Stimulated activated effector memory CD8-positive, alpha-beta T cell treated with anti-CD3 and anti-CD28 coated beads, Interleukin-12 subunit alpha, Interleukin-12 subunit beta, amount 100 ng/mL, for 72 hours (primary cell): Measurements from ENCODE around the gene CPNE7.
A peak's percentile ranks its signal among the peaks of the same experiment; 100 is the strongest.
"Not testable (repeated sequence)": the region's sequence is repeated elsewhere in the genome, so short reads cannot be mapped to it uniquely, and the experiment has no call there.

Experiments used
- ATAC-seq: fragments of 150-1000 bp; cut with Tn5 transposase; 2 replicates; pipeline ENCODE4 v1.10.0; 2021
- DNase-seq, 2 donors: peaks; one replicate each; pipeline ENCODE4 v3.0.0; 2021 to 2022; ENCODE audit warnings: low spot score in 2 of 2
- H3K27ac Mint-ChIP-seq: one replicate; pipeline ENCODE4 v1.8.0; 2022; ENCODE audit warnings: mild to moderate bottlenecking, mixed read lengths
- H3K36me3 Mint-ChIP-seq: one replicate; pipeline ENCODE4 v1.8.0; 2022; ENCODE audit warnings: mild to moderate bottlenecking, mixed read lengths
- H3K4me1 Mint-ChIP-seq: one replicate; pipeline ENCODE4 v1.8.0; 2022; ENCODE audit warnings: mixed read lengths
- H3K4me3 Mint-ChIP-seq: one replicate; pipeline ENCODE4 v1.8.0; 2022; ENCODE audit warnings: mild to moderate bottlenecking, mixed read lengths
- H3K9me3 Mint-ChIP-seq: one replicate; pipeline ENCODE4 v1.8.0; 2022; ENCODE audit warnings: mixed read lengths

The CPNE7 gene

GRCh38 chr16:89570342-89570923, 5.1 kb upstream of the CPNE7 start:
- ATAC-seq (no peak), DNase-seq (no peak)
- Mint-ChIP-seq H3K27ac (peak overlapping the region; percentile 37), H3K4me1 (peaks cover 20% of the 10 kb centered on the region), H3K4me3 (no peak overlapping the region), H3K36me3 (peaks cover 8% of the 10 kb centered on the region), H3K9me3 (no peaks in the 10 kb centered on the region)

- H3K27ac Mint-ChIP-seq: not testable (repeated sequence)
Measured at GRCh38 chr16:89570983-89571598, 4.5 kb upstream of the CPNE7 start.

GRCh38 chr16:89571636-89572035, 3.9 kb upstream of the CPNE7 start:
- H3K9me3 Mint-ChIP-seq: no peaks in the 10 kb centered on the region
- H3K4me3 Mint-ChIP-seq: no peak overlapping the region
- ATAC-seq: no peak
- H3K4me1 Mint-ChIP-seq: peaks cover 8% of the 10 kb centered on the region
- no peaks in the 10 kb centered on the region for H3K36me3 Mint-ChIP-seq
- peak overlapping the region; percentile 40 for H3K27ac Mint-ChIP-seq
- no peak for DNase-seq

More at GRCh38 chr16:89570983-89571598, 4.5 kb upstream of the CPNE7 start:
- H3K4me1 Mint-ChIP-seq: peaks cover 13% of the 10 kb centered on the region
- not testable (repeated sequence) for DNase-seq, H3K9me3 Mint-ChIP-seq, ATAC-seq, H3K4me3 Mint-ChIP-seq, H3K36me3 Mint-ChIP-seq

GRCh38 chr16:89572073-89572484, 3.5 kb upstream of the CPNE7 start:
- no peaks in the 10 kb centered on the region for H3K36me3 Mint-ChIP-seq
- H3K27ac Mint-ChIP-seq: peak overlapping the region; percentile 40
- peaks cover 8% of the 10 kb centered on the region for H3K4me1 Mint-ChIP-seq
- DNase-seq (no peak), ATAC-seq (no peak)
- no peaks in the 10 kb centered on the region for H3K9me3 Mint-ChIP-seq
- H3K4me3 Mint-ChIP-seq: no peak overlapping the region

GRCh38 chr16:89572485-89573205, 2.9 kb upstream of the CPNE7 start:
- H3K36me3 Mint-ChIP-seq: no peaks in the 10 kb centered on the region
- DNase-seq (no peak), ATAC-seq (no peak)
- H3K9me3 Mint-ChIP-seq: no peaks in the 10 kb centered on the region
- no peak overlapping the region for H3K4me3 Mint-ChIP-seq
- H3K27ac Mint-ChIP-seq: peak overlapping the region; percentile 64
- peaks cover 8% of the 10 kb centered on the region for H3K4me1 Mint-ChIP-seq

GRCh38 chr16:89573826-89574680, 1.5 kb upstream of the CPNE7 start:
- DNase-seq (no peak), ATAC-seq (no peak)
- Mint-ChIP-seq H3K27ac (no peak overlapping the region), H3K4me1 (peaks cover 8% of the 10 kb centered on the region), H3K36me3 (no peaks in the 10 kb centered on the region), H3K4me3 (peak overlapping the region; percentile 60), H3K9me3 (no peaks in the 10 kb centered on the region)

- Mint-ChIP-seq H3K4me1 (peaks cover 8% of the 10 kb centered on the region), H3K36me3 (no peaks in the 10 kb centered on the region), H3K9me3 (no peaks in the 10 kb centered on the region), H3K4me3 (peak overlapping the region; percentile 60), H3K27ac (no peak overlapping the region)
- peak; percentile 61 to 80 for DNase-seq
- peak; percentile 85 for ATAC-seq
Measured at GRCh38 chr16:89574681-89575246, 794 bp upstream of the CPNE7 start.

GRCh38 chr16:89576153-89577054, 846 bp downstream of the CPNE7 start:
- Mint-ChIP-seq H3K4me1 (peaks cover 8% of the 10 kb centered on the region), H3K4me3 (peak overlapping the region; percentile 16), H3K36me3 (no peaks in the 10 kb centered on the region), H3K9me3 (no peaks in the 10 kb centered on the region), H3K27ac (no peak overlapping the region)
- ATAC-seq (no peak), DNase-seq (no peak)

- DNase-seq: no peak
- Mint-ChIP-seq H3K27ac (no peak overlapping the region), H3K9me3 (no peaks in the 10 kb centered on the region), H3K36me3 (no peaks in the 10 kb centered on the region), H3K4me3 (peak overlapping the region; percentile 16), H3K4me1 (peaks cover under 1% of the 10 kb centered on the region)
- ATAC-seq: no peak
Measured at GRCh38 chr16:89577055-89577759, 1.6 kb downstream of the CPNE7 start.

GRCh38 chr16:89579351-89579750, 3.8 kb downstream of the CPNE7 start:
- H3K9me3 Mint-ChIP-seq: no peaks in the 10 kb centered on the region
- ATAC-seq (no peak), DNase-seq (no peak)
- no peaks in the 10 kb centered on the region for H3K4me1 Mint-ChIP-seq
- no peak overlapping the region for H3K27ac Mint-ChIP-seq
- H3K36me3 Mint-ChIP-seq: no peaks in the 10 kb centered on the region
- no peak overlapping the region for H3K4me3 Mint-ChIP-seq

- ATAC-seq (no peak), DNase-seq (no peak)
- no peaks in the 10 kb centered on the region for H3K4me1 Mint-ChIP-seq
- no peak overlapping the region for H3K27ac Mint-ChIP-seq
- H3K9me3 Mint-ChIP-seq: no peaks in the 10 kb centered on the region
- no peaks in the 10 kb centered on the region for H3K36me3 Mint-ChIP-seq
- H3K4me3 Mint-ChIP-seq: no peak overlapping the region
Measured at GRCh38 chr16:89581045-89581695, 5.6 kb downstream of the CPNE7 start.

- ATAC-seq (no peak), DNase-seq (no peak)
- Mint-ChIP-seq H3K36me3 (no peaks in the 10 kb centered on the region), H3K4me1 (no peaks in the 10 kb centered on the region), H3K27ac (no peak overlapping the region), H3K4me3 (no peak overlapping the region), H3K9me3 (no peaks in the 10 kb centered on the region)
Measured at GRCh38 chr16:89581861-89582563, 6.5 kb downstream of the CPNE7 start.

- Mint-ChIP-seq H3K27ac (no peak overlapping the region), H3K9me3 (no peaks in the 10 kb centered on the region), H3K36me3 (no peaks in the 10 kb centered on the region), H3K4me1 (no peaks in the 10 kb centered on the region), H3K4me3 (no peak overlapping the region)
- DNase-seq (no peak), ATAC-seq (no peak)
Measured at GRCh38 chr16:89582614-89583196, 7.1 kb downstream of the CPNE7 start.
